Natural killer cell treated with Interleukin-12 subunit alpha and Interleukin-12 subunit beta and Interleukin-15 and Interleukin-18, amount 100 ng/mL, for 72 hours (primary cell): ENCODE data around the gene PLD6. TPM values are rescaled to one million over a fixed set of nuclear protein-coding genes. Genes with fewer than 3 reads are reported as not detected.
A peak's percentile ranks its signal among the peaks of the same experiment; 100 is the strongest.
"Not testable (repeated sequence)": the region's sequence is repeated elsewhere in the genome, so short reads cannot be mapped to it uniquely, and the experiment has no call there.

Source experiments
- ATAC-seq, 2 donors: fragments of 150-1000 bp; cut with Tn5 transposase in 1 of 2; sonication (Bioruptor Pico), chemical (Tn5 transposase) in 1 of 2; 2 replicates each; pipeline ENCODE4 v1.10.0; 2021
- DNase-seq: peaks from one replicate; pipeline ENCODE4 v3.0.0; 2022; ENCODE audit warnings: low spot score
- H3K27ac Mint-ChIP-seq, 2 donors: 1 replicate in 1 of 2; 2 replicates in 1 of 2; pipeline ENCODE4 v1.8.0; 2022; ENCODE audit warnings: mixed read lengths in 2 of 2, mild to moderate bottlenecking in 1 of 2, moderate library complexity in 1 of 2
- H3K27me3 Mint-ChIP-seq, 2 donors: 1 replicate in 1 of 2; 2 replicates in 1 of 2; pipeline ENCODE4 v1.8.0; 2022; ENCODE audit warnings: mixed read lengths in 2 of 2
- H3K36me3 Mint-ChIP-seq: one replicate; pipeline ENCODE4 v1.8.0; 2022; ENCODE audit warnings: mixed read lengths
- H3K4me1 Mint-ChIP-seq, 2 donors: 1 replicate in 1 of 2; 2 replicates in 1 of 2; pipeline ENCODE4 v1.8.0; 2022; ENCODE audit warnings: low read depth in 2 of 2, mixed read lengths in 2 of 2, mild to moderate bottlenecking in 1 of 2
- H3K4me3 Mint-ChIP-seq: one replicate; pipeline ENCODE4 v1.8.0; 2022; ENCODE audit warnings: mixed read lengths
- H3K9me3 Mint-ChIP-seq: 2 replicates; pipeline ENCODE4 v1.8.0; 2022; ENCODE audit warnings: mixed read lengths
- total RNA-seq, 2 donors: library from RNA; stranded (reverse); gene quantifications; one replicate each; pipeline ENCODE4 v1.2.3, GENCODE V29; 2022

Gene PLD6
- total RNA-seq, 2 donors from 2014 or later: 3.4 to 18.2 TPM

- not testable (repeated sequence) for DNase-seq, H3K9me3 Mint-ChIP-seq, H3K36me3 Mint-ChIP-seq, H3K27me3 Mint-ChIP-seq
- Mint-ChIP-seq H3K4me3 (peak overlapping the region; percentile 69), H3K4me1 (peaks cover 24 to 44% of the 10 kb centered on the region in 2 donors), H3K27ac (peak overlapping the region; percentile 68 to 81)
- peak in 1 of 2 donors; percentile 55 for ATAC-seq
Measured at GRCh38 chr17:17184985-17185757, 21.0 kb downstream of the PLD6 start.

GRCh38 chr17:17183744-17184143 is 22.4 kb downstream of the PLD6 start:
- ATAC-seq: no peak
- DNase-seq: no peak
- H3K36me3 Mint-ChIP-seq: peaks cover 12% of the 10 kb centered on the region
- H3K4me1 Mint-ChIP-seq: peaks cover 30 to 52% of the 10 kb centered on the region in 2 donors
- no peaks in the 10 kb centered on the region for H3K9me3 Mint-ChIP-seq
- H3K27me3 Mint-ChIP-seq: no peaks in the 10 kb centered on the region
- peak overlapping the region; percentile 62 to 68 for H3K27ac Mint-ChIP-seq
- H3K4me3 Mint-ChIP-seq: peak overlapping the region; percentile 21

- no peaks in the 10 kb centered on the region for H3K27me3 Mint-ChIP-seq
- ATAC-seq (no peak), DNase-seq (no peak)
- no peak overlapping the region for H3K4me3 Mint-ChIP-seq
- peaks cover 12% of the 10 kb centered on the region for H3K36me3 Mint-ChIP-seq
- H3K27ac Mint-ChIP-seq: peak overlapping the region in 1 of 2 donors; percentile 94
- H3K9me3 Mint-ChIP-seq: no peaks in the 10 kb centered on the region
- H3K4me1 Mint-ChIP-seq: peaks cover 30 to 52% of the 10 kb centered on the region in 2 donors
Measured at GRCh38 chr17:17182598-17183136, 23.5 kb downstream of the PLD6 start.

GRCh38 chr17:17181666-17182597 is 24.2 kb downstream of the PLD6 start:
- H3K4me3 Mint-ChIP-seq: peak overlapping the region; percentile 32
- peaks cover 30 to 52% of the 10 kb centered on the region in 2 donors for H3K4me1 Mint-ChIP-seq
- H3K36me3 Mint-ChIP-seq: peaks cover 12% of the 10 kb centered on the region
- ATAC-seq: no peak
- H3K27ac Mint-ChIP-seq: peak overlapping the region; percentile 66 to 94
- DNase-seq: no peak
- no peaks in the 10 kb centered on the region for H3K27me3 Mint-ChIP-seq
- H3K9me3 Mint-ChIP-seq: no peaks in the 10 kb centered on the region

- Mint-ChIP-seq H3K36me3 (peaks cover 12% of the 10 kb centered on the region), H3K4me1 (peaks cover 27 to 51% of the 10 kb centered on the region in 2 donors), H3K27ac (peak overlapping the region; percentile 83 to 94), H3K27me3 (no peaks in the 10 kb centered on the region), H3K4me3 (peak overlapping the region; percentile 31), H3K9me3 (no peaks in the 10 kb centered on the region)
- DNase-seq: no peak
- ATAC-seq: no peak
Measured at GRCh38 chr17:17180741-17181525, 25.2 kb downstream of the PLD6 start.

- Mint-ChIP-seq H3K27me3 (no peaks in the 10 kb centered on the region), H3K9me3 (no peaks in the 10 kb centered on the region), H3K36me3 (peaks cover 12% of the 10 kb centered on the region), H3K4me3 (peak overlapping the region; percentile 84), H3K4me1 (peaks cover 20 to 43% of the 10 kb centered on the region in 2 donors), H3K27ac (peak overlapping the region; percentile 83 to 94)
- DNase-seq: no peak
- no peak for ATAC-seq
Measured at GRCh38 chr17:17180141-17180603, 26.0 kb downstream of the PLD6 start.

- ATAC-seq: peak; percentile 68 to 86
- Mint-ChIP-seq H3K4me1 (peaks cover 13 to 36% of the 10 kb centered on the region in 2 donors), H3K27me3 (no peaks in the 10 kb centered on the region), H3K36me3 (peaks cover 12% of the 10 kb centered on the region), H3K4me3 (peak overlapping the region; percentile 84), H3K27ac (peak overlapping the region; percentile 82 to 94), H3K9me3 (no peaks in the 10 kb centered on the region)
- no peak for DNase-seq
Measured at GRCh38 chr17:17179371-17179827, 26.7 kb downstream of the PLD6 start.

GRCh38 chr17:17177176-17177575 is 29.0 kb downstream of the PLD6 start:
- Mint-ChIP-seq H3K4me3 (no peak overlapping the region), H3K36me3 (peaks cover 12% of the 10 kb centered on the region), H3K4me1 (peaks cover 15 to 42% of the 10 kb centered on the region in 2 donors), H3K27me3 (no peaks in the 10 kb centered on the region), H3K9me3 (no peaks in the 10 kb centered on the region), H3K27ac (peak overlapping the region in 1 of 2 donors; percentile 70)
- ATAC-seq: no peak
- no peak for DNase-seq

- H3K27ac Mint-ChIP-seq: peak overlapping the region; percentile 55 to 70
- no peak overlapping the region for H3K4me3 Mint-ChIP-seq
- ATAC-seq (no peak), DNase-seq (no peak)
- H3K27me3 Mint-ChIP-seq: no peaks in the 10 kb centered on the region
- H3K4me1 Mint-ChIP-seq: peaks cover 19 to 38% of the 10 kb centered on the region in 2 donors
- no peaks in the 10 kb centered on the region for H3K9me3 Mint-ChIP-seq
- H3K36me3 Mint-ChIP-seq: peaks cover 15% of the 10 kb centered on the region
Measured at GRCh38 chr17:17176341-17176740, 29.8 kb downstream of the PLD6 start.

GRCh38 chr17:17175917-17176316 is 30.2 kb downstream of the PLD6 start:
- no peaks in the 10 kb centered on the region for H3K27me3 Mint-ChIP-seq
- H3K36me3 Mint-ChIP-seq: peaks cover 16% of the 10 kb centered on the region
- H3K9me3 Mint-ChIP-seq: no peaks in the 10 kb centered on the region
- DNase-seq: no peak
- no peak for ATAC-seq
- peak overlapping the region; percentile 55 to 70 for H3K27ac Mint-ChIP-seq
- peaks cover 21 to 42% of the 10 kb centered on the region in 2 donors for H3K4me1 Mint-ChIP-seq
- H3K4me3 Mint-ChIP-seq: no peak overlapping the region

GRCh38 chr17:17175340-17175739 is 30.8 kb downstream of the PLD6 start:
- ATAC-seq (no peak), DNase-seq (no peak)
- Mint-ChIP-seq H3K4me1 (peaks cover 18 to 37% of the 10 kb centered on the region in 2 donors), H3K36me3 (peaks cover 12% of the 10 kb centered on the region), H3K27ac (no peak overlapping the region), H3K4me3 (no peak overlapping the region), H3K27me3 (no peaks in the 10 kb centered on the region), H3K9me3 (no peaks in the 10 kb centered on the region)

GRCh38 chr17:17173921-17174320 is 32.2 kb downstream of the PLD6 start:
- DNase-seq (no peak), ATAC-seq (no peak)
- H3K4me1 Mint-ChIP-seq: peaks cover 21 to 29% of the 10 kb centered on the region in 2 donors
- H3K36me3 Mint-ChIP-seq: peaks cover 5% of the 10 kb centered on the region
- no peaks in the 10 kb centered on the region for H3K9me3 Mint-ChIP-seq
- H3K27me3 Mint-ChIP-seq: no peaks in the 10 kb centered on the region
- no peak overlapping the region for H3K4me3 Mint-ChIP-seq
- no peak overlapping the region for H3K27ac Mint-ChIP-seq

- Mint-ChIP-seq H3K4me1 (peaks cover 22 to 29% of the 10 kb centered on the region in 2 donors), H3K4me3 (no peak overlapping the region), H3K27me3 (no peaks in the 10 kb centered on the region), H3K9me3 (no peaks in the 10 kb centered on the region), H3K36me3 (peaks cover 5% of the 10 kb centered on the region), H3K27ac (no peak overlapping the region)
- DNase-seq (no peak), ATAC-seq (peak; percentile 33 to 57)
Measured at GRCh38 chr17:17172990-17173389, 33.1 kb downstream of the PLD6 start.
